OCI-LY3 (cell line): ENCODE results near the gene B3GAT3.

Experiments
- H2AFZ ChIP-seq: fragments of 200-600, 300-600 bp; shearing (Covaris generic); 2 replicates; pipeline ENCODE4 v1.6.0; 2014; ENCODE audit warnings: antibody characterized with exemption, low read depth, low read length
- H3K27ac ChIP-seq: fragments of 200-600, 300-600 bp; sonication (generic); 2 replicates; pipeline ENCODE4 v1.5.1; 2014; ENCODE audit warnings: mild to moderate bottlenecking, low read length, moderate library complexity, mixed read lengths
- H3K27me3 ChIP-seq: fragments of 200-600, 300-600 bp; sonication (generic); 2 replicates; pipeline ENCODE4 v1.6.1; 2014; ENCODE audit warnings: low read depth, low read length, mixed read lengths
- H3K36me3 ChIP-seq: fragments of 200-600, 300-600 bp; sonication (generic); replicated peaks from 2 replicates; pipeline ENCODE3; 2014; ENCODE audit warnings: low read depth, low read length, mixed read lengths
- H3K4me1 ChIP-seq: fragments of 300-600, 200-600 bp; sonication (generic); 2 replicates; pipeline ENCODE4 v1.6.1; 2014; ENCODE audit warnings: low read length, mixed read lengths
- H3K4me2 ChIP-seq: fragments of 200-600, 300-600 bp; sonication (generic); 2 replicates; pipeline ENCODE4 v1.6.1; 2014; ENCODE audit warnings: low read length, mixed read lengths
- H3K4me3 ChIP-seq: fragments of 300-600, 200-600 bp; sonication (generic); 2 replicates; pipeline ENCODE4 v1.5.1; 2014; ENCODE audit warnings: antibody characterized with exemption, mild to moderate bottlenecking, low read length, moderate library complexity
- H3K79me2 ChIP-seq: fragments of 300-600, 200-600 bp; shearing (Covaris generic); 2 replicates; pipeline ENCODE4 v1.6.1; 2014; ENCODE audit warnings: mild to moderate bottlenecking, low read length, mixed read lengths
- H3K9ac ChIP-seq: fragments of 300-600, 200-600 bp; shearing (Covaris generic); 2 replicates; pipeline ENCODE4 v1.6.0; 2014; ENCODE audit warnings: mild to moderate bottlenecking, low read length, moderate library complexity
- H3K9me3 ChIP-seq: fragments of 200-600, 300-600 bp; shearing (Covaris generic); 2 replicates; pipeline ENCODE4 v1.6.1; 2014; ENCODE audit warnings: low read length, mixed read lengths; ENCODE audit not compliant: insufficient read depth
- H4K20me1 ChIP-seq: fragments of 200-600, 300-600 bp; sonication (generic); 2 replicates; pipeline ENCODE4 v1.6.1; 2016; ENCODE audit warnings: low read length, mixed read lengths; ENCODE audit not compliant: insufficient read depth
- CTCF ChIP-seq: fragments of 200-600, 300-600 bp; sonication (generic); IDR thresholded peaks from 2 replicates; pipeline ENCODE4 v1.5.1; 2014; ENCODE audit warnings: antibody characterized with exemption, low read length, low read depth
- EZH2phosphoT487 ChIP-seq: fragments of 200-600 bp; shearing (Covaris generic); IDR thresholded peaks from 2 replicates; pipeline ENCODE4 v1.6.1; 2018; ENCODE audit warnings: antibody characterized with exemption, mixed run types, low read depth

The B3GAT3 gene

DNA sequence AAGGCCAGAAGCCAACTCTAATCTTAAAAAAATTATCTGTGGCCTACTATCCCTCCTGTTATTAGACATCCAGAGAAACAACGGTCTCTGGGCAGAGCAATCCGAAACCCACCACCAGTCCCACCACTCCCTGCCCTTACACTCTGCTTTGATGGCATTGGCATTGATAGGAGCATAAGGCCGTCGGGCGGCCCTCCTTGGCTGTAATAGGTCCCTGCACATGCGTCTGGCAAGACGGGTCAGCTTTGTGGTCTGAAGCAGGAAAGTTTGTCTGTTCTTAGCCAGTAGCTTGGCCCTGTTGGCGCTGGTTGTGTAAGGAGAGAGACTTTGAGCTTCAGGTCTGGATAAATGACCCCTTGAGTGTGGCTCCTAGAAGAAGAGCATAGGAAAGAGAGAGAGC lies 26.7 kb downstream of the B3GAT3 start:
- Histone ChIP-seq H3K27ac (no peak overlapping the region), H2AFZ (no peak overlapping the region), H3K9ac (no peak overlapping the region), H3K36me3 (peaks cover 62% of the 10 kb centered on the region), H3K79me2 (peaks cover 45% of the 10 kb centered on the region), H3K27me3 (no peaks in the 10 kb centered on the region), H3K4me2 (no peak overlapping the region), H3K9me3 (no peaks in the 10 kb centered on the region), H4K20me1 (no peaks in the 10 kb centered on the region), H3K4me1 (peaks cover 34% of the 10 kb centered on the region), H3K4me3 (no peak overlapping the region)
- TF ChIP-seq CTCF (no peak), EZH2phosphoT487 (no peak)

GRCh38 chr11:62593434-62594044 lies 28.2 kb downstream of the B3GAT3 start:
- Histone ChIP-seq H2AFZ (no peak overlapping the region), H3K9me3 (no peaks in the 10 kb centered on the region), H3K4me1 (peaks cover 25% of the 10 kb centered on the region), H3K9ac (no peak overlapping the region), H4K20me1 (no peaks in the 10 kb centered on the region), H3K27ac (no peak overlapping the region), H3K36me3 (peaks cover 51% of the 10 kb centered on the region), H3K4me2 (no peak overlapping the region), H3K27me3 (no peaks in the 10 kb centered on the region), H3K79me2 (peaks cover 43% of the 10 kb centered on the region), H3K4me3 (no peak overlapping the region)
- TF ChIP-seq CTCF, result peak; percentile 80
- TF ChIP-seq EZH2phosphoT487, result no peak

- Histone ChIP-seq H3K9ac (no peak overlapping the region), H3K36me3 (peaks cover 50% of the 10 kb centered on the region), H3K79me2 (peaks cover 37% of the 10 kb centered on the region)
These were observed 28.8 kb downstream of the B3GAT3 start for GRCh38 chr11:62592989-62593421.

More at GRCh38 chr11:62592989-62593421, 28.8 kb downstream of the B3GAT3 start:
- TF ChIP-seq CTCF (no peak), EZH2phosphoT487 (no peak)
- Histone ChIP-seq H3K9me3 (no peaks in the 10 kb centered on the region), H3K4me3 (no peak overlapping the region), H3K27me3 (no peaks in the 10 kb centered on the region), H3K4me1 (peaks cover 23% of the 10 kb centered on the region), H4K20me1 (no peaks in the 10 kb centered on the region), H3K27ac (no peak overlapping the region), H3K4me2 (peak overlapping the region; percentile 92; the same call in 1 of the 2 replicates), H2AFZ (no peak overlapping the region)
